ENCODE data around the gene RAPSN.

DNA sequence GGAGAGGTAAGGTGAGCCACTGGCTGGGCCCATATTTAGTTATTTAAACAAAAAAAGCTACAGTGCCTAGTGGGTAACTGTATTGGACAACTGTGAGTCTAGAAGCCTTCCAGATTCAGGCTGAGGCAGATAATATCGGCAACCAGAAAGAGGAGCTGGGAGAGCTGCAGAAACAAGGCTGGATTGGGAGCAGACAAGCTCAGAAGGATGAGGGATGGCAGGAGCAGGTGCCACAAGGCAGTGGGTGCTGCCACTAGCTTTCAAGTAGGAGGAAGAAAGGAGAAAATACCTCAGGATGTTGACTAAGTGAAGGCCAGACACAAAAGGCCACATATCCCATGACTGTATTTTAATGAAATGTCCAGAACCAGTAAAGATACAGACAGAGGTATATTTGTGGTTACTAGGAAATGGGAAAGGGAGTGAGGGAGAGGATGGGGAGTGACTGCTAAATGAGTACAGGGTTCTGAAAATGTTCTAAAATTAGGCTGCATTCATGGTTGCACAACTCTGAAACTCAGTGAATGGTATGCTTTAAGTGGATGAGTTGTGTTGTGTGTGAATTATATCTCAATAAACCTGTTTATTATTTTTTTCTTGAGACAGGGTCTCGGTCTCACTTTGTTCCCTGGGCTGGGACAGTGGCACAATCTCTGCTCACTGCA is 11.8 kb upstream of the RAPSN start:
- no peak for TF ChIP-seq EZH2 (IDR thresholded peaks at IDR 0.05)
- TF ChIP-seq POLR2AphosphoS5 (IDR thresholded peaks at IDR 0.05; ENCODE audit: borderline replicate concordance, low read depth, low read length) = 0 out of 2 replicates have a peak, but pooled peaks have one; percentile 13
